HCEC 1CT (cell line): ENCODE measurements around the gene ADK.

Source experiments
- DNase-seq: peaks from one replicate; pipeline ENCODE4 v3.0.0-alpha.2; 2017

Gene ADK

GRCh38 chr10:74690393-74690792 lies 539.4 kb downstream of the ADK start:
- no peak for DNase-seq

- DNase-seq = no peak
Measured at GRCh38 chr10:74691164-74691563, 540.1 kb downstream of the ADK start.

GRCh38 chr10:74704629-74705357 lies 553.8 kb downstream of the ADK start:
- no peak for DNase-seq

GRCh38 chr10:74705358-74705980 lies 554.4 kb downstream of the ADK start:
- no peak for DNase-seq

- no peak for DNase-seq
Measured at GRCh38 chr10:74706966-74707365, 555.9 kb downstream of the ADK start.

GRCh38 chr10:74708246-74708645 lies 557.2 kb downstream of the ADK start:
- DNase-seq = no peak

- DNase-seq = no peak
Measured at GRCh38 chr10:74718208-74718607, 567.2 kb downstream of the ADK start.

GRCh38 chr10:74728225-74728624 lies 577.2 kb downstream of the ADK start:
- DNase-seq = no peak

- no peak for DNase-seq
Measured at GRCh38 chr10:74730246-74730645, 579.2 kb downstream of the ADK start.

GRCh38 chr10:74733612-74734011 lies 582.6 kb downstream of the ADK start:
- DNase-seq = no peak

- no peak for DNase-seq
Measured at GRCh38 chr10:74736029-74736428, 585.0 kb downstream of the ADK start.

- DNase-seq = peak; percentile 25
Measured at GRCh38 chr10:74738052-74738451, 587.0 kb downstream of the ADK start.

- DNase-seq = no peak
Measured at GRCh38 chr10:74738542-74738941, 587.5 kb downstream of the ADK start.

GRCh38 chr10:74738985-74739567 lies 588.1 kb downstream of the ADK start:
- no peak for DNase-seq

- DNase-seq = no peak
Measured at GRCh38 chr10:74743401-74743800, 592.4 kb downstream of the ADK start.

- no peak for DNase-seq
Measured at GRCh38 chr10:74745449-74745848, 594.4 kb downstream of the ADK start.

GRCh38 chr10:74746813-74747212 lies 595.8 kb downstream of the ADK start:
- DNase-seq = no peak

GRCh38 chr10:74748468-74749031 lies 597.5 kb downstream of the ADK start:
- DNase-seq = no peak

GRCh38 chr10:74750848-74751274 lies 599.8 kb downstream of the ADK start:
- no peak for DNase-seq

- no peak for DNase-seq
Measured at GRCh38 chr10:74752371-74753040, 601.5 kb downstream of the ADK start.

GRCh38 chr10:74753442-74754211 lies 602.6 kb downstream of the ADK start:
- no peak for DNase-seq

GRCh38 chr10:74754381-74754821 lies 603.4 kb downstream of the ADK start:
- DNase-seq = no peak

- DNase-seq = no peak
Measured at GRCh38 chr10:74755273-74755672, 604.3 kb downstream of the ADK start.
